Keratinocyte (primary cell): ENCODE data around the gene AK8.

Experiments used
- EZH2 ChIP-seq: IDR thresholded peaks from one replicate; pipeline ENCODE4 v1.6.1; 2012; ENCODE audit warnings: inconsistent platforms, mild to moderate bottlenecking, low read length, moderate library complexity
- TF ChIP-seq, protein P1 (sequence below), 3 experiments: IDR thresholded peaks in 1 of 3; conservative IDR thresholded peaks in 1 of 3; optimal IDR thresholded peaks in 1 of 3; 2 replicates in 2 of 3; 3 replicates in 1 of 3; pipeline versions ENCODE3 to v1.5.1; 2011; ENCODE audit warnings: low read length in 3 of 3, mild to moderate bottlenecking in 3 of 3, moderate library complexity in 2 of 3, control low read depth in 1 of 3, inconsistent platforms in 1 of 3; ENCODE audit not compliant: insufficient read depth in 2 of 3; ENCODE audit errors: extremely low read depth in 1 of 3

DNA sequence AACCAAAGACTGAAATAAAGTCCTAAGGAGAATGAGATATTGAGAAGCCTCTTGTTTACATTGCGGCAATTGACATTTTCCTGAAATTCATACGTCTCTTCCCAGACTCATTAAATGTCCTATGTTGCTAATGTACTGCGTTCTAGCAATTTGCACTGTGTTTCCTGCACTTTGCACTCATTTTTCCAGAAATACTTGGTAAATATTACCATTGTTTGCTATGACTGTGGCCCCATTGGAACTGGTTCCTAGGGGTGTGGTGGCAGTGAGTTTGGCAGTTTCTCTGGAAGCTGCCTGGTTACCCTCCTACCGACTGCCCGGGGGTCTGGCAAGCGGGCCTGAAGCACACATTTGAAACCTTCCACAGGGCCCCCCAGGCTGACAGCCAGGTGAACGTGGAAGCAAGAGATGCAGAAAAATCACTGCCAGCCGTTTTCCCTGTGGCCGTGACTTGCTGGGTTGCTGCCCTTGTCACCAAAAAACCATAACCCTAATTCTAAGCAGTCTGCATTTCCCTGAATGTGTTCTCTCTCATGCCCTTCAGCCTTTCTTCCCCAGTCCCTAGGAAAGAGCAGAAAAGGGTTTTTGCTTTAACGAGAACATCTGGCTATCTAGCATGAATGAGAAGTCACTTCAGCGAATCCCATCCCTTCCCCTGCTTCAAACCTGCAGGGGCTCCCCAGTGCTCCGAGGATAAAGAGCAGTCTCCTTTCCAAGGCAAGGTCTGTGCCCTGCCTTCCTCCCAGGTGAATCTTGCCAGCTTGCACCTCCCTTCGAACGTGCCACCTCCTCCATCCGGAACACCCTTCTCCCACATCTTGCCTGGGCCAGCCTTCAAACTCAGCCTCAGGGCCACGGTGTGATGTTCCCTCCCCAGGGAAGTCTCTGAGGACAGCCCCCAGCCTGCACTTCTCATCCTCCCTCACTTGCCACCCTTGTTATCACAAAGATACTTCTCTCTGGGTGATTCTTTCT lies 84.2 kb downstream of the AK8 start:
- TF ChIP-seq, protein P1, sequence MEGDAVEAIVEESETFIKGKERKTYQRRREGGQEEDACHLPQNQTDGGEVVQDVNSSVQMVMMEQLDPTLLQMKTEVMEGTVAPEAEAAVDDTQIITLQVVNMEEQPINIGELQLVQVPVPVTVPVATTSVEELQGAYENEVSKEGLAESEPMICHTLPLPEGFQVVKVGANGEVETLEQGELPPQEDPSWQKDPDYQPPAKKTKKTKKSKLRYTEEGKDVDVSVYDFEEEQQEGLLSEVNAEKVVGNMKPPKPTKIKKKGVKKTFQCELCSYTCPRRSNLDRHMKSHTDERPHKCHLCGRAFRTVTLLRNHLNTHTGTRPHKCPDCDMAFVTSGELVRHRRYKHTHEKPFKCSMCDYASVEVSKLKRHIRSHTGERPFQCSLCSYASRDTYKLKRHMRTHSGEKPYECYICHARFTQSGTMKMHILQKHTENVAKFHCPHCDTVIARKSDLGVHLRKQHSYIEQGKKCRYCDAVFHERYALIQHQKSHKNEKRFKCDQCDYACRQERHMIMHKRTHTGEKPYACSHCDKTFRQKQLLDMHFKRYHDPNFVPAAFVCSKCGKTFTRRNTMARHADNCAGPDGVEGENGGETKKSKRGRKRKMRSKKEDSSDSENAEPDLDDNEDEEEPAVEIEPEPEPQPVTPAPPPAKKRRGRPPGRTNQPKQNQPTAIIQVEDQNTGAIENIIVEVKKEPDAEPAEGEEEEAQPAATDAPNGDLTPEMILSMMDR (optimal IDR thresholded peaks at IDR 0.05 in 1 of 3, IDR thresholded peaks at IDR 0.05 in 1 of 3, conservative IDR thresholded peaks at IDR 0.05 in 1 of 3; ENCODE audit: extremely low read depth in 1 of 3, insufficient read depth in 2 of 3, low read length in 3 of 3): no peak
- no peak for TF ChIP-seq EZH2
